H7 (cell line): ENCODE data around the gene DNAJC10. TPM values are rescaled to one million over a fixed set of nuclear protein-coding genes. Genes with fewer than 3 reads are reported as not detected.
"Not testable (repeated sequence)": the region's sequence is repeated elsewhere in the genome, so short reads cannot be mapped to it uniquely, and the experiment has no call there.

Experiments
- DNase-seq: peaks from one replicate; pipeline ENCODE4 v3.0.0; 2012
- H3K27me3 ChIP-seq: 2 replicates; pipeline ENCODE4 v1.6.0; 2011; ENCODE audit warnings: mild to moderate bottlenecking, low read length; ENCODE audit not compliant: control insufficient read depth, insufficient read depth
- H3K36me3 ChIP-seq: replicated peaks from 2 replicates; pipeline ENCODE4 v1.5.1; 2011; ENCODE audit warnings: low read length; ENCODE audit not compliant: control insufficient read depth, insufficient read depth
- H3K4me3 ChIP-seq: 2 replicates; pipeline ENCODE4 v1.5.1; 2011; ENCODE audit warnings: low read depth, mild to moderate bottlenecking, control low read depth, low read length, moderate library complexity; ENCODE audit not compliant: insufficient read depth
- total RNA-seq: library from RNA; depleted of rRNA; stranded (reverse); fragments of >200 nt; shearing (Covaris generic); gene quantifications from 2 replicates; pipeline ENCODE4 v1.2.3, GENCODE V29; 2014

The DNAJC10 gene
- total RNA-seq, 1 experiment from 2014 or later: 71.4 TPM

DNA sequence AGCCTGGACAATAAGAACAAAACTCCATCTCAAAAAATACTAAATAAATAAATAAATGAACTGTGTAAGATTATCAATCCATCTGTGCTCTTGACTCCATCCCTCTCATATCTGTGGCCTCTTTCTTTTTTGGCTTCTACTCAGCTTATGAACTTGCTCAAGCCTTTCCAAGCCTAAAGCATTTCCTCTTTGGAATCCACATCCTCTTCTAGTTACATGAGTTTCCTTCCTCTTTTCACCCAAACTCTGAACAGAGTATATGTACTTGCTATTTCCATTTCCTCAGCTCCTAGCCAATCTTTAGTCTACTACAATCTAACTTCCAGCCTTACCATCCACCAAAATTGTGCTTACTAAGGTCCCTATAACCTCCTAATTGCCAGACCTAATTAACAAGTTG is 2.5 kb upstream of the DNAJC10 start:
- Histone ChIP-seq H3K4me3 (no peak overlapping the region), H3K27me3 (no peaks in the 10 kb centered on the region), H3K36me3 (no peaks in the 10 kb centered on the region)
- no peak for DNase-seq

DNA sequence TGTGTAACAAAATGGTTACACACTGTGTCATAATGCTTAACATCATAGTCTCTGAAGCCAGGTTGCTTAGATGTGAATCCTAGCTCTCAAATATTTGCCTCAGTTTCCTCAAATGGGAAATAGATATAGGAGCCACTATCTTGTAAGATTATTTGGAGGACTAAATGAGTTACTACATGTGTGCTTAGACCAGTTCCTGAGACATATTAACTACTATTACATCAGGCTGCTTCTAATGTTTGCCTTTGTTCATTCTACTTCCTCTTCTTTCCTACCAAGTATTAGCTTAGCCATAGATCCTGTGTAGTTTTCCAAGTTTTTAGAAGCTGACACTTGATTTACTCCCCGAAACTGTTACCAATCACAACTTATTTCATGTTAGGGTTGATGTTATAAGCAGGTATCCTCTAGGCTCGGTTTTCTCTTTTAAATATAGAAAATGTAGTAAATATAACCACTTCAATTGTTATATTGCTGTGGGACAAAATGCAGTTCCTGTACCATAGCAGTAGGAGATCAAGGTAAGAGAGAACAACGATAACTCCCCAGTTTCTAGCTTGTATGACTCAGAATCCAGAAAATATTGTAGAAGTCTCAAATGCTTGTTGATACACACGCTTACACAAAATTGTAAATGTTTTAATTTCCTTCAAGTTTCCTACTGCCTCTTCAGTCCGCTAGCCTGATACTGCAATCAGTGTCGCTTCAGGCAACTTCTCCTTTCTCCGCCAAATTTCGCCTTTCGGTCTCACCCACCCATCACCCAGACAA is 751 bp upstream of the DNAJC10 start:
- Histone ChIP-seq H3K36me3 (no peaks in the 10 kb centered on the region), H3K4me3 (peak overlapping the region; percentile 67), H3K27me3 (no peaks in the 10 kb centered on the region)
- no peak for DNase-seq

DNA sequence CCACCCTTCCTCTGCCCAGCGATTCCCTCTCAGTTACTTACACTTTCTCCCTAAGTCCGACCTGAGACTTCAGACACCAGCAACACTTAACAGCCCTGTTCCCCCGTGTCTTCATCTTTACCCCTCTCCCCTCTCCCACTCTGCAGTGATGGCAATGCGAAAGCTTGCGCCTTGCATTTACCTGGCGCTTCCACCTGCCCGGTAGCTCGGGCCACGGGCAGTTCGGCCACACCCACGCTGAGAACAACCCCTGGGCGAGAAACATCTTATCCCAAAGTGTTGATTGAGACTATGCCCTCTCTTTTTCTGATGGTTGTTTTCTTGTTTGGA is 558 bp downstream of the DNAJC10 start:
- DNase-seq: no peak
- peak overlapping the region; percentile 67 for H3K4me3 ChIP-seq
- H3K36me3 ChIP-seq: no peaks in the 10 kb centered on the region
- no peaks in the 10 kb centered on the region for H3K27me3 ChIP-seq

DNA sequence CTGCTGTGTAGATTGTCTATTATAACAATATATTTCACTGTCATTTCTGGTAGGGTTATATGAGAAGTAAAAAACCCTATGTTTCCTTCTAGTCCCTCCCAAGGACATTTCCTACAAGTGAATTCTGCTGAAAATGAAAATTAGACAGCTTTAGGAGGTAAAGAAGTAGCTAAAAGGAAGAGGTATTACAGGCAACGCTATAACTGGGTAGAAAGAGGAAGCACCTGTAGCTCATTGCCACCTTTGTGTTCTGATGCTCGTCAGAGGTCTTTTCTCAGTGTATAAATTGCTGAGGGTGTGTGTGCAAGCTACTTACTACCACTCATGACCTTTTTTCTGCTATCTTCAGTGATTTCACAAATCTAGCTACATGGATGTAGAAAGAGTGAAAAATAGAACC is 1.4 kb downstream of the DNAJC10 start:
- no peak for DNase-seq
- no peak overlapping the region for H3K4me3 ChIP-seq
- H3K27me3 ChIP-seq: no peaks in the 10 kb centered on the region
- no peaks in the 10 kb centered on the region for H3K36me3 ChIP-seq

DNA sequence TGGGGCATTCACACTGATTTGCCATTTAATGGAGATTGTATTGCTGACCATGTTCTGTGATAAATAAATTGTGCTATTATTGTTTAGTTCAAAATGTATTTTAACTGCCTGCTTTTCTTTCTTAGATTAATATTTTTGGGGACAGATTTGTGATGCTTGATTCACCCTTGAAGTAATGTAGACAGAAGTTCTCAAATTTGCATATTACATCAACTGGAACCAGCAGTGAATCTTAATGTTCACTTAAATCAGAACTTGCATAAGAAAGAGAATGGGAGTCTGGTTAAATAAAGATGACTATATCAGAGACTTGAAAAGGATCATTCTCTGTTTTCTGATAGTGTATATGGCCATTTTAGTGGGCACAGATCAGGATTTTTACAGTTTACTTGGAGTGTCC is 1.8 kb downstream of the DNAJC10 start:
- H3K36me3 ChIP-seq: no peaks in the 10 kb centered on the region
- no peaks in the 10 kb centered on the region for H3K27me3 ChIP-seq
- DNase-seq: no peak
- no peak overlapping the region for H3K4me3 ChIP-seq

DNA sequence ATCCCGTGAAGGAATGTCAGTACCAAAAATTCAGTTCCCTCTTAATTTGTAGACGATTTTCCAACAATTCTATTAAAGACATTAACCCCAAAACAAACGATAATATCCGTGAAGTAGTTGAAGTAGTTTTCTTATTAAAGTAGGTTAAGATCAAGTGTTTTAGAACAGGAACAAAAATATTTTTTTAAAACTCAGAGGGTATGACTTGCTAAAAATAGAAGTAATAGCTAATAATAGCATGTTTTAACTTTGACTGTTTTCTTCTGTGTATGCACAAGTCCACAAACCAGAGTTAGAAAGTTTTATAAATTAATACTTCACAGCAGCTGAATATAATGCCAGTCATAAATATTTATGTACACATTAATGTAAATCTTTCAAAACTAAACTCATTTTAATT is 2.4 kb downstream of the DNAJC10 start:
- H3K4me3 ChIP-seq: no peak overlapping the region
- DNase-seq: no peak
- H3K27me3 ChIP-seq: no peaks in the 10 kb centered on the region
- no peaks in the 10 kb centered on the region for H3K36me3 ChIP-seq

DNA sequence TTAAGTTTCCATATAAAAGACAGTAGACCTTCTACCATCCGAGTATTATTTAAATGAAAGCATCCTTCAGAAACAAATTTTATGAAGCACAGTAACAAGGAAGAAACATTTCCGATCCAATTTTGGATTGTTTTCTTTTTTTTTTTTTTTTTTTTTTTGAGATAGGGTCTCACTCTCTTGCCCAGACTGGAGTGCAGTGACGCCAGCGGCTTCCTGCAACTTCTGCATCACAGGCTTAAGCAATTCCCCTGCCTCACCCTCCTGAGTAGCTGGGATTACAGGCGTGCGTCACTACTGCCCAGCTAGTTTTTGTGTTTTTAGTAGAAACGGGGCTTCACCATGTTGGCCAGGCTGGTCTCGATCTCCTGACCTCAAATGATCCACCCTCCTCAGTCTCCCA is 3.1 kb downstream of the DNAJC10 start:
- H3K4me3 ChIP-seq, H3K27me3 ChIP-seq, DNase-seq, H3K36me3 ChIP-seq: not testable (repeated sequence)

DNA sequence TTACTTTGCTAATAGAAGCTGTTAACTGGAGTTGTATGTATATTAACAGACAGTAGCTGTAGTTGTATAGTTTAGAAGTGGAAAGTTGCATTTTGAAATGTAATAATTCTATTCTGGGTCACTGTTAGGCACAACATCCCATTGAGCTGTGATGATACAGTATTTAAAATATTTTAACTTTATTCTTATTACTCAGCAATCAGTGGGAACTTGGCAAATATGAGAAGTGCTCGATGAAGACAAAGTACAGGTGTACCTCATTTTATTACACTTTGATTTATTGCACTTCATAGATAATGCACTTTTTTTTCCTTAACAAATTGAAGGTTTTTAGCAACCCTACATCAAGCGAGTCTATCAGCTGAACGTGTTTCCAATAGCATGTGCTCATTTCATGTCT is 8.6 kb downstream of the DNAJC10 start:
- DNase-seq: no peak
- Histone ChIP-seq H3K36me3 (peaks cover 9% of the 10 kb centered on the region), H3K4me3 (no peak overlapping the region), H3K27me3 (no peaks in the 10 kb centered on the region)

DNA sequence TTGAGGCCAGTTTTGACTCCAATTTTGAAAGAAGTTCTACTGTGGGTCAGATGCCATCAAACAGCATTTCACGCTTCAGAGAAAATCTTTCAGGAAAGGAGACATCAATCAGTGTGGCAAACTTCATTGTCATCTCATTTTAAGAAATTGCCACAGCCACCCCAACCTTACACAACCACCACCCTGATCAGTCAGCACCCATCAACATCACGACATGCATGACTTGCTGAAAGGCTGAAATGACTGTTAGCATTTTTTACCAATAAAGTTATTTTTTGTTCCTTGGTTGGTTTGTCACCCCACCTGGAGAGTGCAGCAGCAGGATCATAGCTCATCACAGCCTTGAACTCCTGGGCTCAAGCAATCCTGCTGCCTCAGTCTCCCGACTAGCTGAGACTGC is 10.4 kb downstream of the DNAJC10 start:
- no peak for DNase-seq
- H3K27me3 ChIP-seq: no peaks in the 10 kb centered on the region
- peaks cover 9% of the 10 kb centered on the region for H3K36me3 ChIP-seq
- no peak overlapping the region for H3K4me3 ChIP-seq

DNA sequence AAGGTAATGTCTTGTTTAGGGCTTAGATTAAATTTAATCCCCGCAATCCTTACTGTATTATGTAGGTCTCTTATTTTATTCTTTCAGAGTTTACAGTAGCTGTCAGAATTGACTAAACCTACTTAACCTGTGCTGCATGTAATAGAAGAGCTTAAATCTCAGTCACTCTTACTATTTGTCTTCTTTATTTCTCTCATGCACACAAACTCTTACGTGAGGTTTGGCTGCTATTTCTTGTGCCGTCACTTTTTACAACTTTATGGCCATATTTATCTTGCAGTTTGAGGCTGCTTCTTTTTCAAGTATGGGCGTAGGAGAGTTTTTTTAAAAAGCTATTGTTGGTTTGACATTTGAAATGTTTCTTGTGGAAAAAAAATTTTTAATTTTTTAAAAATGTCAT is 12.0 kb downstream of the DNAJC10 start:
- no peak for DNase-seq
- Histone ChIP-seq H3K4me3 (no peak overlapping the region), H3K27me3 (no peaks in the 10 kb centered on the region), H3K36me3 (peaks cover 9% of the 10 kb centered on the region)

DNA sequence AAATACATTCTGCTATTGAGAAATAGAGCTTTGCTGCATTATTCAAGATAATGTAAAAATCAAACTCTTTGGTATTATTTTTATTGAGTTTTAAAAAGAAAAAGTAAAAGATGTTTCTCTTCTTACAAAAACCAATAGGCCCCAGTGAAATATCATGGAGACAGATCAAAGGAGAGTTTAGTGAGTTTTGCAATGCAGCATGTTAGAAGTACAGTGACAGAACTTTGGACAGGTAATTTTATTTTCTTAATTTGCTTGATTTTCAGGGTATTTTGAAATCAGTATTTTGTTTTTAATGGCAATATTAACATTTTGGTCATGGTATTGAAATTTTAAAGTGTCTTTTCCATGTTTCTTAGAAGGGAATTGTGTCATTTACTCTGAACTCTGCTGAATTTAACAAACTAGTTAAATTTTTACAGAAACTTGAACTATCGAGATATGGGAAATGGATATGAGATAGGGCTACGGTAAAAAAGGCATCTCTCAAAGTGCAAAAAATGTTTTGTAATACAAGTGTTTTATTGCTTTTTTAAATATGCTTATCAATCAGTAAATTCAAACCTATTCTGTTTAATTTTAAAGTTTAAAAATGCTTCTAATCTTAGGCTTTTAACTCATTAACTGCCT is 13.8 kb downstream of the DNAJC10 start:
- Histone ChIP-seq H3K27me3 (no peaks in the 10 kb centered on the region), H3K4me3 (no peak overlapping the region), H3K36me3 (peaks cover 9% of the 10 kb centered on the region)
- no peak for DNase-seq

DNA sequence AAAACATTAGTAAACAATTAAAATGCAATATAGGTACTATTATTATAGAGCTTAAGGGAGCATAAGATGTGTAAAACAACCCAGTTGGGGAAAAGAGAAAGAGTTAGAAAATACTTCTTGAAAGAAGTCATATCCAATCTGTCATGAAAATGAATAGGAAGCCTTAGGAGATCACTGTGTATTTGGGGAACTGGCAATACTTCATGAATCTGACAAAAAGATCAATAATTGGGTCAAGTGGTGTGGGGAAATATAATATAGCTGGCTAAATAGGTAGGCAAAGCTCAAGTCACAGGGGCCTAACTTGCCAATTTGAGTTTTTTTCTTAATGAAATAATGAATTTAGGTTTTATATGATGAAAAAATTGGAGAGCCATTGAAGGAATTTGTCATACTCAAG is 14.4 kb downstream of the DNAJC10 start:
- no peak for DNase-seq
- Histone ChIP-seq H3K36me3 (peaks cover 9% of the 10 kb centered on the region), H3K27me3 (no peaks in the 10 kb centered on the region), H3K4me3 (no peak overlapping the region)

DNA sequence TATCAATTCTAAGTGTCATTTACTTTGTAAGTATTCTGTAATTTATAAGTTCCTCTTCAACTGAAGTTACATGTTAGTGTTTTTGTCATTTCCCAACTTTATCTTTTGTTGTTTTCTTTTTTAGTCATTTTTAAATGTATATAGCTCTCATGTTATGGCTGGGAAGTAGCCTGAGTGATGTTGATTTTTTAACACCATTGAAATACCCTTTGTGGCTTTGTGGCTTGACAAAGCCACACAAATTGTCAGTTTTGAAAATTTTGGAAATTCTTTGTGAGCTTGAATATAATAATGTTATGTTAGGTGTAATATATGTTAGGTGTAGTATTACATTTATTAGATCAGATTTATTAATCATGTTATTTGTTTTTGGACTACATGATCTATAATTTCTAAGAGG is 16.7 kb downstream of the DNAJC10 start:
- no peak for DNase-seq
- Histone ChIP-seq H3K27me3 (no peaks in the 10 kb centered on the region), H3K4me3 (no peak overlapping the region), H3K36me3 (peaks cover 9% of the 10 kb centered on the region)

DNA sequence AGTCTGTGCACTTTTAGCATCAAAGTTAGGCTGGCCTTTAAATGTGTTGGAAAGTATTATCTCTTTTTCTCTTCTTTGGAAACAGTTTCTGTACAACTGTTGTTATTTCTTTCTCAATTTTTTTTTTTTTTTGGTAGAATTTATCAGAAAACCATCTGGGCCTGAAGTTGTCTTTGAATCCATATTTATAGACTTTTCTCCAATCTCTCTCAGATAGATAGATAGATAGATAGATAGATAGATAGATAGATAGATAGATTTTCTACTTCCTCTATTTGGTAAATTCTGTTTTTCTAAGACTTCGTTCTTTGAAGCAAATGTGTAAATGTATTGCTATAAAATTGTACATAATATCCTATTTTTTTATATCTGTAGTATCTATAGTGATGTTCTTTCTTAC is 17.5 kb downstream of the DNAJC10 start:
- Histone ChIP-seq H3K36me3 (peaks cover 9% of the 10 kb centered on the region), H3K27me3 (no peaks in the 10 kb centered on the region), H3K4me3 (no peak overlapping the region)
- DNase-seq: no peak

DNA sequence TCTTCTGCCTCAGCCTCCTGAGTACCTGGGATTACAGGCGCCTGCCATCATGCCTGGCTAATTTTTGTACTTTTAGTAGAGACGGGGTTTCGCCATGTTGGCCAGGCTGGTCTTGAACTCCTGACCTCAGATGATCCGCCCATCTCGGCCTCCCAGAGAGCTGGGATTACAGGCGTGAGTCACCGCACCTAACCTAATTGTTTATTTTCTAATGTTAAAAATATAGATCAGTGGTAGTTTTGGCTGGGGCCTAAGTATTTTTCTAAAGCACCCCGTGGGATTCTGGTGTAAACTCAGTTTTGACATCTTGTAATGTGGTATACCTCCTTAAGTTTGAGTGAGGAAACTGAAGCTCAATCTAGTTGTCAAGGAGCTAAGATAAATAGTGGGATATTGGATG is 20.8 kb downstream of the DNAJC10 start:
- DNase-seq, H3K27me3 ChIP-seq, H3K4me3 ChIP-seq, H3K36me3 ChIP-seq: not testable (repeated sequence)

DNA sequence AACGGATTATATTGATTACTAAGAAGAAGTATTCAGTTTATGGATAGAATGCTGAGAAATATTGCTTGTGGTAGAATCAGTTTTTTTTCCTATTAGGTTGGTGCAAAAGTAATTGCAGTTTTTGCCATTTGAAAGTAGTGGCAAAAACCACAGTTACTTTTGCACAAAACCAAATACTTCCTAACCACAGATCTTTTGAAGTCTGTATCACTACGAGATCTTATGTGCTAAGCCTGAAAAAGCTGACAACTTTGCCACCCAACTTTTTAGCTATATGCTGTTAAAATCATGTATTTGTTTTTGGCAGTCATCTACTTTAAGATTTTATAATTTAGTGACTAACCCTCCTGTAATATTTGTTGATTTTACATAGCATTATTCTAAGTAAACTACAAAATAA is 24.6 kb downstream of the DNAJC10 start:
- no peak for DNase-seq
- Histone ChIP-seq H3K36me3 (peaks cover 16% of the 10 kb centered on the region), H3K27me3 (no peaks in the 10 kb centered on the region), H3K4me3 (no peak overlapping the region)
